Amniotic epithelial cell (primary cell): ENCODE measurements around the gene COL4A4.
A peak's percentile ranks its signal among the peaks of the same experiment; 100 is the strongest.

ENCODE experiments used
- DNase-seq: peaks from one replicate; pipeline ENCODE4 v3.0.0-alpha.2; 2010; ENCODE audit warnings: low read depth

COL4A4 gene

DNA sequence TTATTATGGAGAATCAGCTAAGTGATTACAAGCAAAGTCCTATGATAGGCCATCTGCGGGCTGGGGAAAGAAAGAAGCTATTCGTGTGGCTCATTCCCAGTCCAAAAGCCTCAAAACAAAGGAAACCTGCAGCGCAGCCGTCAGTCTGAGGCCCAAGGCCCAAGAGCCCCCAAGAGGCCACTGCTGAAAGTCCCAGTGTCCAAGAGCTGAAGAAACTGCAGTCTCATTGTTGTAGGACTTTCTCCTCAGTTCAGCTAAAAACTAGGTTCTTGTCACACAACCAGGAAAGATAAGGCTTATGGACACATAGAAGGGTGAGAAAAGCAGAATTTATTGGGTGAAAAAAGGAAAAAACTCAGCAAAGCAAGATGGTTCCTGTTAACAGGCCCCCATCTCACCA, 185.0 kb downstream of the COL4A4 start:
- DNase-seq: no peak

DNA sequence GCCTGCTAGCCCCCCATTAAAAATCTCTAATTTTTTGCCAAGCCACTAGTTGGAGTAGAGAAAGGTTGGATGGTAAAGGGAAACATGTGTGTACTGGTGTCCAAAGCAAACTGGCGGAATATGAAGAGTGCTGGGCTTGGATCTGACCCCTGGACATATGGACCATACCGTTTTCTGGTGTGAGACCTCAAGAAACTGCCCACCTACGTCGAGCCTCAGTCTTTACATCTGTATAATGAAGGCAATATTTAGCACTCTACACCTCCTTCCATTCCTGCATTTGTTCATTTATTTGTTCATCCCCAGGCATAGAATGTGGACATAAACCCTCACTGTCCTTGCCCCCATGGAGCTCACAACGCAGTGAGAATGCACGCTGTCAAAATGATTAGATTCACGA, 185.7 kb downstream of the COL4A4 start:
- DNase-seq: no peak

DNA sequence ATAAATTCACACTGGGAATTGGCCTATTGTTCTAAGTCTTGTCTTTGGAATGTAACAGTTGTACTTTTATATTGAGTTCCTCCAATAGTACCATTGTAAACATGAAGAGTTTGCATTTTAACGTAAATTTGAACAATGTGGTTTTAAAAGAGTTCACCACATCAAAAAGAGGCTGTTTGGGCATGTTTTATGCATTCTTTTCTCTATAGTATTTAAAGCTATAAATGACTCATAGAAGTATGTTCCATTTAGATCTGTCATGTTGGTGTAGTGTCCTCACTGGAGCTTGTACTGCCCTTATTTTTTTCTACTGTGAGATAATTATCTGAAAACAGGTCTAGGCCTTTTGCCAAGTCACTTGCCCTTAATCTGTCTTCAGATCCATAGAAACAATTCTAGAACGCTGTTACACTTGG, 186.2 kb downstream of the COL4A4 start:
- peak; percentile 68 for DNase-seq

DNA sequence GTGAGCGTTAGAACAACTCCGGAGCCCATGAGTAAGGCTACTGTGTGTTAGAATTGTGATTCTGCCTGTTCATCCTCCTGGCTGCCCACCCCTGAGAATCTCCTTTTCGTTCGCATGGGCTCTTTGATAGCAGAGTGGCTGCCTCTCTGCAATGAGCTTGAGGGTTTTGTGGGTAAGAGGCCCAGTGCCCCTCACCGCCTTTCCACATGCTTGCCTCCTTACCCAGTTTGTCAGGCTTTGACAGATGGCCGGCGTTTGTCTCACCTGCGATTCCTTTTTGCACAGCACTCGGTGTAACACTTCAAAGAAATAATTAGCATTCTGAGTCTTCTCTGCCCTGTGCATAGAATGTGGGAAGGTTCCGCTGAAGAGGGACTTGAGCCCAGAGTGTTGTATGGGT, 190.2 kb downstream of the COL4A4 start:
- no peak for DNase-seq

- no peak for DNase-seq
These were observed 192.2 kb downstream of the COL4A4 start for GRCh38 chr2:226971770-226972169.

DNA sequence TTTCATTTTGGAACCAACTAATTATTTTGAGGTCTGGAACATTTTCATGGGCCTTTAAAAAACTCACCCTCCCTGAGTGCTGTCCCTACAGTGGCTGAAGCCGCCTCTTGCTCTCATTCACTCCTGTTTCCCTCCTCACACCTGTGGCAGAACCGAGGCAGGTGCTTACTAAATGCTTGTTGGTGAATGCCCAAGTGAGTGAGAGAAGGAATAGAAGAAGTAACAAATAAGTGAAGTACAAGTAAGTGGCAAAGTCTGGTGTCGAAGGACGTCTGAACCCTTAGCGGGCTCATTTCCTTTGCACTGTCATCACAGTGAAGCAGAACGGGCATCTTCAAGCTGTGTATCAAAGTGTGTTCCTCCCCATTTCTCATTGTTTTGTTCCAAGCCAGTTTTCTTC, 192.9 kb downstream of the COL4A4 start:
- DNase-seq: no peak

GRCh38 chr2:226970362-226970761, 193.6 kb downstream of the COL4A4 start:
- DNase-seq: no peak

DNA sequence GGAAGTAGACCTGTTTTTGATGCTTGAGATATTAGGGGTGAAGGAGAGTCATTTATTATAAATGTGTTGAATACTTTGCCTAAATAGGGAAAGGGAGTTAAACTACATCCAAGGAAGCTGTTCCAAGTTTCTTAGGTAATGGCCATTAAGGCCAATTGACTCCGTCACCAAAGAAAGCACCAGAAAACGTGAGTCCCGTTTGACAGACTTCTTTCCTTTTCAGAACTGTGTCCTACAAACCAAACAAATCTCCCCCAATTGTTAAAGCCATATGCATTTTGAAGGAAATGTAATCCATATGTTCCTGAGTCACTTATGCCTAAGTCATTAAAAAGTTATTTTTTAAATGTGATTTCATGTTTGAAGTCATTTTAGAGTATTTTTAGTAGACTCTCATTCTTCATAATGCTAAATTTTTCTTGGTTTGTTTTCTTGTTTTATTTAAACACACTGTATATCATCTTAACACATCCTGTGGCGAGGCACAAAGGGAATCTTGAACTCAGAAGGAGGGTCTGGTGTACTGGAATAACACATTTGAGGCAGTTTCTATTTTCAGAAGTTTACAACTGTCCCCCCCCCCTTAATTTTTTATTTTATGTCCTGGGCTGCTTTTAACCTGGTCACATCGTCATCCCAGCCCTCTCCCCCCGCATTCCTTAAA, 194.5 kb downstream of the COL4A4 start:
- DNase-seq: no peak

DNA sequence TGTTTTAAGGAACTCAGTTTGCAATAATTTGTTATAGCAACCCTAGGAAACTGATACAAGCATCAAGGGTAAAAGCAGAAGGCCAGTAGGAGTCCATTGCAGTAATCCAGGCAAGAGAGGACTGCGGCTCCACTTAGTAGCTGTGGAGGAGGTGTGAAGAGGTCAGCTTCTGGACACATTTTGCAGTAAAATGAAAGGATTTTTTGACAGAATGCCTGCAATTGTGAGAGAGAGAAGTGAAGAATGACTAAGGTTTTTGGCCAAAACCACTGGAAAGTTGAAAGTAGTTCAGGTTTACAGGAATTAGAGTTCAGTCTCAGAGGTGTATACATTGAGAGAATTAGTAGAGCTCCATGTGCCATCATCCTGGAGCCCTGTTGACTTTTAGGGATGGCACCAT, 198.6 kb downstream of the COL4A4 start:
- DNase-seq: no peak

DNA sequence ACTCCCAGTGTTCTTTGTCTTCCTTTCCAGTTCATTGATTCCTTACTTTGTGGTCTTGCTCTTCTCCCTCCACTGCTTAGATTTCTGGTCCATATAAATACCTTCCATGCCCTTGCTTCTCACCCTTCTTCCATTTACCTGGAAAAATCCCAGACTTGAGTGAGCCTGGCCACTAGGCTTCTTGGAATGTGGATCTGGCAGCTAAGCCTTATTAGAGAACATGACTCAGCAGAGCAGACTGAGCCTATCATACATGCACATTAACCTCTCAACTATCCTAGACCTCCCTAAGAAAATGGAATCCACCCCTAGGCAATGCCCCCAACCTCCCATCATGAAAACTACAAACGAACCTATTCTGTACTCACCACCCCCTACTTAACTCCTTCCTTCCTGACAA, 200.5 kb downstream of the COL4A4 start:
- DNase-seq: peak; percentile 71

DNA sequence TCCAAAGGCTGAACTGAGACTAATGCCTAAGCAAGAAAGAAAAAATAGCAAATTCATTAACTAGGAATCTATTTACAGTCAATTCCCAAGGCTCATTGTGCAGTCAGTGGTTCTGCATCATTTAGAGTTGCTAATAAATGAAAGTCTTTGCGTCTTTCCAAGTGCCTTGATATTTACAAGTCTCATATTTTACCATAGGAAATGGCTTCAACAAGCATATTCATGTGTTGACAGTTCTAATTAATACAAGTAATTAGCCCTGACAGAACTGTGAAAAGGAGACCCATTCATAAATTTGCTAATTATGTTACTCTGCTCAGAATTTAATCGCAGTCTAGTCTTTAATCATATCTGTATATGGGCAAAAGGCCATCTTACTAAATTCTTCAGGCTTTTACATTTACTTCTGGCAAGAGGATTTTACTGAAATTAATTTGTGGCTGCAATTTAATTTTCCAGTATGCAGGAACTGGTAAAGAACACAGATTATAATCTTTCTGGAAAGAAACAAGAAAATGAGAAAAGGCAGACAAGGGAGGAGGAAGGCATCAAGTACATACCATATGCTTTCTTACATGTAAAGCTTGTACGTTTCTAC, 201.7 kb downstream of the COL4A4 start:
- DNase-seq: no peak

DNA sequence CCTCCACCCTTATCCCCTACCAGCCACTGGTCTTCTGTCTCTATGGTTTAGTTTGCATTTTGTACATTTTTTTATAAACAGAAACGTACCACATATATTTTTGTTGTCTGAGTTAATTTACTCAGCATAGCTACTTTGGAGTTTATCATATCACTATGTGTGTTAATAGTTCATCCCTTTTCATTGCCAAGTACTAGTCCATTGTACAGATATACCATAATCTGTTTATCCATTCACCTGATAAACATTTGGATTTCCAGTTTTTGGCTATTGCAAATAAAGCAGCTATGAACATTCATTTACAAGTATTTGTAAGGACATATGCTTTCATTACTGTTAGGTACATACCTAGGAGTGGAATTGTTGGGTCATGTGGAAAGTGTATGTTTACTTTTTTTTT, 204.6 kb downstream of the COL4A4 start:
- DNase-seq: no peak

- no peak for DNase-seq
These were observed 207.3 kb downstream of the COL4A4 start for GRCh38 chr2:226956659-226957058.

- DNase-seq: no peak
These were observed 210.2 kb downstream of the COL4A4 start for GRCh38 chr2:226953826-226954225.

DNA sequence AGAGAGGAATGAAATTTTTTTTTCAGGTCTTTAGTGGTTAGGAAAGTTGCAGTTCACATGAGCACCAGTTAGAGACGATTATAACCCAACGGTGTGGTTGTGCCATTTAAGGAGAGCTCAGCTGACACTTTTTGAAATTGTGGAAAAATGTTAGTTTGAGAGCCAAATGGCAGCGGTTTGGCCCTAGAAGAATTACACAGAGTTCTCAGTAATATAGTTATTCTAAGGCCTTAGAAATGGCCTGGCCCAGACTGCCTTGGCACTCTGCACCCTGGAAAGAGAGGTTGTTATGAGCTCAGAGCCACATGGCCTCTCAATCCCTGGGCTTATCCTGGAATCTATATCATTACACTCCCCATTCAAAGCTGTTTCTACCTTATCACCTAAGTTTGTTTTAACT, 210.8 kb downstream of the COL4A4 start:
- no peak for DNase-seq
